ENCODE measurements around the gene SDK1.

Gene SDK1

GRCh38 chr7:4098169-4098568, 797.1 kb downstream of the SDK1 start:
- DNase-seq (ENCODE audit: low read depth), result no peak
- H3K4me3 ChIP-seq (ENCODE audit: low read length), result no peak overlapping the region
- TF ChIP-seq CTCF (IDR thresholded peaks at IDR 0.05; ENCODE audit: insufficient read depth, low read depth, low read length, missing control alignments), result no peak

- H3K4me3 ChIP-seq (ENCODE audit: low read length), result no peak overlapping the region
- no peak for DNase-seq (ENCODE audit: low read depth)
- TF ChIP-seq CTCF (IDR thresholded peaks at IDR 0.05; ENCODE audit: insufficient read depth, low read depth, low read length, missing control alignments), result no peak
These were observed 798.6 kb downstream of the SDK1 start for GRCh38 chr7:4099651-4100050.

GRCh38 chr7:4100148-4100547, 799.1 kb downstream of the SDK1 start:
- H3K4me3 ChIP-seq (ENCODE audit: low read length), result no peak overlapping the region
- no peak for TF ChIP-seq CTCF (IDR thresholded peaks at IDR 0.05; ENCODE audit: insufficient read depth, low read depth, low read length, missing control alignments)
- no peak for DNase-seq (ENCODE audit: low read depth)

- TF ChIP-seq CTCF (IDR thresholded peaks at IDR 0.05; ENCODE audit: insufficient read depth, low read depth, low read length, missing control alignments), result no peak
- no peak for DNase-seq (ENCODE audit: low read depth)
- no peak overlapping the region for H3K4me3 ChIP-seq (ENCODE audit: low read length)
These were observed 799.6 kb downstream of the SDK1 start for GRCh38 chr7:4100691-4101090.

GRCh38 chr7:4102231-4102841, 801.3 kb downstream of the SDK1 start:
- H3K4me3 ChIP-seq (ENCODE audit: low read length), result no peak overlapping the region
- no peak for DNase-seq (ENCODE audit: low read depth)
- TF ChIP-seq CTCF (IDR thresholded peaks at IDR 0.05; ENCODE audit: insufficient read depth, low read depth, low read length, missing control alignments), result no peak

- no peak for DNase-seq (ENCODE audit: low read depth)
- TF ChIP-seq CTCF (IDR thresholded peaks at IDR 0.05; ENCODE audit: insufficient read depth, low read depth, low read length, missing control alignments), result no peak
- no peak overlapping the region for H3K4me3 ChIP-seq (ENCODE audit: low read length)
These were observed 802.5 kb downstream of the SDK1 start for GRCh38 chr7:4103352-4104091.

- no peak for DNase-seq (ENCODE audit: low read depth)
- H3K4me3 ChIP-seq (ENCODE audit: low read length), result no peak overlapping the region
- TF ChIP-seq CTCF (IDR thresholded peaks at IDR 0.05; ENCODE audit: insufficient read depth, low read depth, low read length, missing control alignments), result no peak
These were observed 806.8 kb downstream of the SDK1 start for GRCh38 chr7:4107839-4108238.
